Activated CD4-positive, alpha-beta T cell treated with anti-CD3 and anti-CD28 coated beads, Interleukin-2, amount 10 ng/mL, durations not matched to agents 7 days and 5 days (primary cell): ENCODE results near the gene MAT2B. TPM values are rescaled to one million over a fixed set of nuclear protein-coding genes. Genes with fewer than 3 reads are reported as not detected.
A peak's percentile ranks its signal among the peaks of the same experiment; 100 is the strongest.
"Not testable (repeated sequence)": the region's sequence is repeated elsewhere in the genome, so short reads cannot be mapped to it uniquely, and the experiment has no call there.

Experiments used
- CTCF ChIA-PET: fragments of 350-600 bp; sonication (Branson Sonifier 250); formaldehyde crosslinking; loops from one replicate; lab custom pipeline; 2021; ENCODE audit warnings: antibody characterized with exemption; lab: Charles Lee
- POLR2A ChIA-PET: fragments of 350-600 bp; sonication (Branson Sonifier 250); formaldehyde crosslinking; loops from one replicate; lab custom pipeline; 2021; ENCODE audit warnings: antibody characterized with exemption; lab: Charles Lee
- DNase-seq: peaks from one replicate; pipeline ENCODE4 v3.0.0-alpha.2; 2020
- H3K27ac Mint-ChIP-seq: one replicate; pipeline ENCODE4 v1.8.0; 2021; ENCODE audit warnings: mild to moderate bottlenecking, moderate library complexity, mixed read lengths
- H3K27me3 Mint-ChIP-seq: one replicate; pipeline ENCODE4 v1.8.0; 2021; ENCODE audit warnings: mixed read lengths
- H3K36me3 Mint-ChIP-seq: one replicate; pipeline ENCODE4 v1.8.0; 2021; ENCODE audit warnings: low read depth, mixed read lengths
- H3K4me1 Mint-ChIP-seq: one replicate; pipeline ENCODE4 v1.8.0; 2021; ENCODE audit warnings: mixed read lengths
- H3K4me3 Mint-ChIP-seq: one replicate; pipeline ENCODE4 v1.8.0; 2021; ENCODE audit warnings: mild to moderate bottlenecking, moderate library complexity, mixed read lengths
- H3K9me3 Mint-ChIP-seq: one replicate; pipeline ENCODE4 v1.8.0; 2021; ENCODE audit warnings: mixed read lengths
- total RNA-seq, 2 experiments: library from RNA; stranded (reverse); gene quantifications; one replicate each; pipeline ENCODE4 v1.2.3, GENCODE V29; 2021

The MAT2B gene
- total RNA-seq, 2 experiments from 2014 or later: 91.4 to 94.4 TPM

- POLR2A ChIA-PET: no interaction called here
- no peaks in the 10 kb centered on the region for H3K4me1 Mint-ChIP-seq
- H3K27me3 Mint-ChIP-seq: peaks cover 13% of the 10 kb centered on the region
- DNase-seq: no peak
- H3K27ac Mint-ChIP-seq: no peak overlapping the region
- H3K9me3 Mint-ChIP-seq: no peaks in the 10 kb centered on the region
- H3K4me3 Mint-ChIP-seq: no peak overlapping the region
- CTCF ChIA-PET: no interaction called here
- H3K36me3 Mint-ChIP-seq: peaks cover 2% of the 10 kb centered on the region
Measured at GRCh38 chr5:163535290-163535689, 29.9 kb downstream of the MAT2B start.

- CTCF ChIA-PET: interaction anchor here (0.6 to 1.2 kb wide), 2 partner anchors 9 to 13 kb away, joined by 3 read pairs; no protein-coding TSS in a partner anchor
- H3K9me3 Mint-ChIP-seq, H3K4me1 Mint-ChIP-seq, H3K27ac Mint-ChIP-seq, H3K4me3 Mint-ChIP-seq, POLR2A ChIA-PET, DNase-seq, H3K36me3 Mint-ChIP-seq: not testable (repeated sequence)
- H3K27me3 Mint-ChIP-seq: peaks cover 13% of the 10 kb centered on the region
Measured at GRCh38 chr5:163536442-163536841, 31.0 kb downstream of the MAT2B start.

- Mint-ChIP-seq H3K36me3 (peaks cover 2% of the 10 kb centered on the region), H3K27me3 (peaks cover 9% of the 10 kb centered on the region), H3K9me3 (no peaks in the 10 kb centered on the region), H3K4me3 (no peak overlapping the region), H3K4me1 (no peaks in the 10 kb centered on the region), H3K27ac (no peak overlapping the region)
- POLR2A ChIA-PET: no interaction called here
- no peak for DNase-seq
- CTCF ChIA-PET: no interaction called here
Measured at GRCh38 chr5:163540696-163541095, 35.3 kb downstream of the MAT2B start.

- ChIA-PET CTCF (interaction anchor here (0.9 kb wide), 1 partner anchor 10 kb away, joined by 3 read pairs; no protein-coding TSS in a partner anchor), POLR2A (no interaction called here)
- H3K9me3 Mint-ChIP-seq: no peaks in the 10 kb centered on the region
- no peak for DNase-seq
- no peaks in the 10 kb centered on the region for H3K4me1 Mint-ChIP-seq
- peaks cover 4% of the 10 kb centered on the region for H3K27me3 Mint-ChIP-seq
- no peak overlapping the region for H3K27ac Mint-ChIP-seq
- H3K36me3 Mint-ChIP-seq: no peaks in the 10 kb centered on the region
- no peak overlapping the region for H3K4me3 Mint-ChIP-seq
Measured at GRCh38 chr5:163542771-163543170, 37.4 kb downstream of the MAT2B start.

- Mint-ChIP-seq H3K9me3 (no peaks in the 10 kb centered on the region), H3K4me3 (no peak overlapping the region), H3K27me3 (peaks cover 6% of the 10 kb centered on the region), H3K4me1 (no peaks in the 10 kb centered on the region), H3K36me3 (no peaks in the 10 kb centered on the region), H3K27ac (no peak overlapping the region)
- no peak for DNase-seq
- ChIA-PET CTCF (no interaction called here), POLR2A (no interaction called here)
Measured at GRCh38 chr5:163544041-163544440, 38.6 kb downstream of the MAT2B start.

- POLR2A ChIA-PET: no interaction called here
- H3K4me1 Mint-ChIP-seq: no peaks in the 10 kb centered on the region
- CTCF ChIA-PET: no interaction called here
Measured at GRCh38 chr5:163544836-163545235, 39.4 kb downstream of the MAT2B start.

GRCh38 chr5:163548649-163549048, 43.2 kb downstream of the MAT2B start:
- POLR2A ChIA-PET: no interaction called here
- Mint-ChIP-seq H3K27ac (no peak overlapping the region), H3K9me3 (no peaks in the 10 kb centered on the region), H3K36me3 (no peaks in the 10 kb centered on the region), H3K4me3 (no peak overlapping the region), H3K27me3 (peaks cover 20% of the 10 kb centered on the region), H3K4me1 (no peaks in the 10 kb centered on the region)
- no peak for DNase-seq
- CTCF ChIA-PET: interaction anchor here (1.2 kb wide), 1 partner anchor 12 kb away, joined by 3 read pairs; no protein-coding TSS in a partner anchor

More at GRCh38 chr5:163544836-163545235, 39.4 kb downstream of the MAT2B start:
- no peaks in the 10 kb centered on the region for H3K9me3 Mint-ChIP-seq
- no peak for DNase-seq
- H3K27ac Mint-ChIP-seq: no peak overlapping the region
- peaks cover 6% of the 10 kb centered on the region for H3K27me3 Mint-ChIP-seq
- no peak overlapping the region for H3K4me3 Mint-ChIP-seq
- no peaks in the 10 kb centered on the region for H3K36me3 Mint-ChIP-seq

GRCh38 chr5:163551156-163551555, 45.7 kb downstream of the MAT2B start:
- DNase-seq: no peak
- CTCF ChIA-PET: no interaction called here
- POLR2A ChIA-PET: no interaction called here
- peaks cover 24% of the 10 kb centered on the region for H3K27me3 Mint-ChIP-seq
- H3K4me3 Mint-ChIP-seq: no peak overlapping the region
- H3K9me3 Mint-ChIP-seq: no peaks in the 10 kb centered on the region
- H3K27ac Mint-ChIP-seq: no peak overlapping the region
- no peaks in the 10 kb centered on the region for H3K36me3 Mint-ChIP-seq
- no peaks in the 10 kb centered on the region for H3K4me1 Mint-ChIP-seq

- Mint-ChIP-seq H3K9me3 (no peaks in the 10 kb centered on the region), H3K27ac (no peak overlapping the region), H3K4me3 (no peak overlapping the region), H3K36me3 (no peaks in the 10 kb centered on the region), H3K4me1 (no peaks in the 10 kb centered on the region), H3K27me3 (peaks cover 28% of the 10 kb centered on the region)
- ChIA-PET POLR2A (no interaction called here), CTCF (no interaction called here)
- no peak for DNase-seq
Measured at GRCh38 chr5:163552536-163552935, 47.1 kb downstream of the MAT2B start.

- CTCF ChIA-PET: no interaction called here
- Mint-ChIP-seq H3K9me3 (no peaks in the 10 kb centered on the region), H3K4me3 (no peak overlapping the region), H3K27me3 (peaks cover 30% of the 10 kb centered on the region), H3K27ac (no peak overlapping the region), H3K4me1 (peaks cover 10% of the 10 kb centered on the region), H3K36me3 (no peaks in the 10 kb centered on the region)
- POLR2A ChIA-PET: no interaction called here
- DNase-seq: no peak
Measured at GRCh38 chr5:163561339-163561738, 55.9 kb downstream of the MAT2B start.

GRCh38 chr5:163562071-163562470, 56.7 kb downstream of the MAT2B start:
- no peak for DNase-seq
- no peaks in the 10 kb centered on the region for H3K9me3 Mint-ChIP-seq
- POLR2A ChIA-PET: no interaction called here
- peaks cover 34% of the 10 kb centered on the region for H3K27me3 Mint-ChIP-seq
- H3K36me3 Mint-ChIP-seq: no peaks in the 10 kb centered on the region
- peaks cover 15% of the 10 kb centered on the region for H3K4me1 Mint-ChIP-seq
- no peak overlapping the region for H3K27ac Mint-ChIP-seq
- CTCF ChIA-PET: no interaction called here
- H3K4me3 Mint-ChIP-seq: no peak overlapping the region

GRCh38 chr5:163563112-163563511, 57.7 kb downstream of the MAT2B start:
- Mint-ChIP-seq H3K9me3 (no peaks in the 10 kb centered on the region), H3K4me3 (no peak overlapping the region), H3K36me3 (no peaks in the 10 kb centered on the region), H3K27ac (no peak overlapping the region), H3K27me3 (peaks cover 44% of the 10 kb centered on the region), H3K4me1 (peaks cover 15% of the 10 kb centered on the region)
- CTCF ChIA-PET: no interaction called here
- DNase-seq: no peak
- POLR2A ChIA-PET: no interaction called here

- Mint-ChIP-seq H3K4me3 (no peak overlapping the region), H3K27me3 (peaks cover 49% of the 10 kb centered on the region), H3K36me3 (no peaks in the 10 kb centered on the region), H3K27ac (no peak overlapping the region), H3K4me1 (peaks cover 15% of the 10 kb centered on the region), H3K9me3 (no peaks in the 10 kb centered on the region)
- ChIA-PET POLR2A (no interaction called here), CTCF (no interaction called here)
- DNase-seq: no peak
Measured at GRCh38 chr5:163563880-163564279, 58.5 kb downstream of the MAT2B start.

GRCh38 chr5:163564321-163564938, 59.0 kb downstream of the MAT2B start:
- Mint-ChIP-seq H3K4me3 (no peak overlapping the region), H3K27ac (no peak overlapping the region), H3K4me1 (peaks cover 15% of the 10 kb centered on the region), H3K36me3 (no peaks in the 10 kb centered on the region), H3K27me3 (peaks cover 50% of the 10 kb centered on the region), H3K9me3 (no peaks in the 10 kb centered on the region)
- ChIA-PET POLR2A (no interaction called here), CTCF (no interaction called here)
- peak; percentile 62 for DNase-seq
